NB4 (cell line): Measurements from ENCODE around the gene KIF1A.
A peak's percentile ranks its signal among the peaks of the same experiment; 100 is the strongest.

Source experiments
- DNase-seq: peaks from one replicate; pipeline ENCODE4 v3.0.0; 2010; ENCODE audit warnings: low read depth
- H3K4me3 ChIP-seq: one replicate; pipeline ENCODE4 v1.5.1; 2011; ENCODE audit warnings: mild to moderate bottlenecking, low read depth, low read length, moderate library complexity
- CTCF ChIP-seq: IDR thresholded peaks from one replicate; pipeline ENCODE4 v1.5.1; 2012; ENCODE audit warnings: low read depth, low read length
- MAX ChIP-seq: IDR thresholded peaks from 2 replicates; pipeline ENCODE4 v1.6.1; 2011; ENCODE audit warnings: low read depth, low read length
- MYC ChIP-seq: IDR thresholded peaks from 2 replicates; pipeline ENCODE4 v1.6.1; 2011; ENCODE audit warnings: low read depth, low read length
- POLR2A ChIP-seq: IDR thresholded peaks from 2 replicates; pipeline ENCODE4 v1.6.1; 2011; ENCODE audit warnings: mild to moderate bottlenecking; ENCODE audit not compliant: insufficient read length; ENCODE audit errors: extremely low read depth

The KIF1A gene

GRCh38 chr2:240760576-240761246 lies 59.3 kb downstream of the KIF1A start:
- no peak for TF ChIP-seq POLR2A
- no peak for TF ChIP-seq CTCF
- TF ChIP-seq MYC, result no peak
- no peak for TF ChIP-seq MAX
- no peak for DNase-seq

GRCh38 chr2:240760121-240760520 lies 59.9 kb downstream of the KIF1A start:
- DNase-seq, result no peak
- H3K4me3 ChIP-seq, result no peak overlapping the region
- no peak for TF ChIP-seq MYC
- TF ChIP-seq POLR2A, result no peak
- no peak for TF ChIP-seq CTCF
- no peak for TF ChIP-seq MAX

More at GRCh38 chr2:240760576-240761246, 59.3 kb downstream of the KIF1A start:
- no peak overlapping the region for H3K4me3 ChIP-seq

GRCh38 chr2:240759459-240759858 lies 60.6 kb downstream of the KIF1A start:
- TF ChIP-seq MAX (peak; percentile 30; the same call in 1 of the 2 replicates), POLR2A (no peak), MYC (no peak), CTCF (no peak)
- H3K4me3 ChIP-seq, result no peak overlapping the region
- DNase-seq, result peak; percentile 81

GRCh38 chr2:240757086-240757614 lies 62.9 kb downstream of the KIF1A start:
- H3K4me3 ChIP-seq, result no peak overlapping the region
- DNase-seq, result no peak

GRCh38 chr2:240752209-240752608 lies 67.8 kb downstream of the KIF1A start:
- DNase-seq, result no peak
- no peak overlapping the region for H3K4me3 ChIP-seq
- TF ChIP-seq POLR2A (no peak), CTCF (no peak), MYC (no peak)

More at GRCh38 chr2:240757086-240757614, 62.9 kb downstream of the KIF1A start:
- no peak for TF ChIP-seq CTCF
- TF ChIP-seq MAX, result no peak
- no peak for TF ChIP-seq MYC
- TF ChIP-seq POLR2A, result no peak

GRCh38 chr2:240750409-240750808 lies 69.6 kb downstream of the KIF1A start:
- no peak for TF ChIP-seq MAX
- no peak for TF ChIP-seq POLR2A
- TF ChIP-seq MYC, result no peak
- no peak for TF ChIP-seq CTCF
- DNase-seq, result no peak
- H3K4me3 ChIP-seq, result no peak overlapping the region
